GM19193 (cell line): Measurements from ENCODE around the gene DNAJC25.

Experiments used
- POLR2A ChIP-seq: IDR thresholded peaks from 4 replicates; pipeline ENCODE4 v1.6.1; 2011; ENCODE audit not compliant: insufficient read depth, insufficient read length; ENCODE audit errors: extremely low read depth

Gene DNAJC25

GRCh38 chr9:111696796-111697195 is 65.7 kb downstream of the DNAJC25 start:
- no peak for TF ChIP-seq POLR2A

- TF ChIP-seq POLR2A, result no peak
These were observed 69.6 kb downstream of the DNAJC25 start for GRCh38 chr9:111700776-111701175.
